GM15510 (cell line): ENCODE results near the gene NUDCD2.

ENCODE experiments used
- POLR2A ChIP-seq: IDR thresholded peaks from 3 replicates; pipeline ENCODE4 v1.6.1; 2011; ENCODE audit warnings: borderline replicate concordance; ENCODE audit not compliant: insufficient read length; ENCODE audit errors: extremely low read depth

The NUDCD2 gene

DNA sequence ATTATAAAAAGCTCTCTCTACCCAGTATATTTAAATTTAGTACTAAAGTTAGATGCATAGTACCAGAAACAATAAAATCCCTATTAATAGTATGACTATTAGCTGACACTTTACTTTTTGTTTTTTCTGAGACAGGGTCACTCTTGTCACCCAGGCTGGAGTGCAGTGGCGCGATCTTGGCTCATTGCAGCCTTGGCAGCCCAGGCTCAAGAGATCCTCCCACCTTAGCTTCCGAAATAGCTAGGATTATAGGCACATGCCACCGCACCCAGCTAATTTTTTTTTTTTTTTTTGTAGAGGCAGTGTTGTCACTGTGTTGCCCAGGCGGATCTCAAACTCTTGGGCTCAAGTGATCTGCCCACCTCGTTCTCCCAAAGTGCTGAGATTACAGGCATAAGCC lies 14.6 kb downstream of the NUDCD2 start:
- no peak for TF ChIP-seq POLR2A

GRCh38 chr5:163444526-163444925 lies 15.4 kb downstream of the NUDCD2 start:
- no peak for TF ChIP-seq POLR2A

GRCh38 chr5:163440954-163441353 lies 18.9 kb downstream of the NUDCD2 start:
- TF ChIP-seq POLR2A = no peak

GRCh38 chr5:163439092-163439425 lies 20.8 kb downstream of the NUDCD2 start:
- no peak for TF ChIP-seq POLR2A

DNA sequence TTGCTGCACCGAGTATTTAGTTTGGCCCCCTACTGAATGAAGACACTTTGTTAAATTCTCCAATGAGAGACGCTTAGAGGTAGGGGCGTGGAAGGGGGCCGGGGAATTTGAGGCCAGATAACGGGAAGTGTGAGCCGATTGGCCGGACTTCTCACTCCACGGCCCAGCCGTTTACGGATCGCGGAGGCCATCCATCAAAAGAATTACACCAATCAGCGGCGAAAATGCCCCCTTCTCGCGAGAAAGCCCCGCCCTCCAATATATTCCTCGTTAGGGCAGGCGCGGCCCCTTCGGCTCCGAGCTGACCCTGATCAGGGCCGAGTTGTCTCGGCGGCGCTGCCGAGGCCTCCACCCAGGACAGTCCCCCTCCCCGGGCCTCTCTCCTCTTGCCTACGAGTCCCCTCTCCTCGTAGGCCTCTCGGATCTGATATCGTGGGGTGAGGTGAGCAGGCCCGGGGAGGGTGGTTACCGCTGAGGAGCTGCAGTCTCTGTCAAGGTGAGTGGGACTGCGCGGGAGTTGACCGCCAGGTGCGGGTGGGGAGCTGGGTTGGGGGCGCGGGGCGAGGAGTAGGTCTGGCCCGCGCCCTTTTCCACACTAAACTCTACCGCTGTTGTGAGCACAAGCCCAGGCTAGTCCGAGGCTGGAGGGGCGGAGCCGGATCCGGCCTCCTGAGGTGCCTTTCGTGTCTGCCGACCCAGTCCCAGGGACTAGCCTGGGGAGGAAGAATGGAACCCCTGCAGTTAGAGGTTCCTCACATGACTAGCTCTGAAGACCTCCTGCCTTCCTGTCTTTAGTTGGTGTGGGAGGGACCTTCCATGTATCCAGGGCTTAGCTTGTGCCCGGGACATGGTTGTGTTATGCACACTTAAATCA lies 22.4 kb downstream of the NUDCD2 start, which contains the start of gene CCNG1:
CCNG1 (plus strand) TSS at position 287 of the 874 bp plus-strand sequence. CDS start 1,662 bp downstream, outside the sequence.
- TF ChIP-seq POLR2A = peak; percentile 96

- no peak for TF ChIP-seq POLR2A
Measured at GRCh38 chr5:163437011-163437308, 22.9 kb downstream of the NUDCD2 start.

GRCh38 chr5:163436515-163436914 lies 23.4 kb downstream of the NUDCD2 start:
- TF ChIP-seq POLR2A = no peak

DNA sequence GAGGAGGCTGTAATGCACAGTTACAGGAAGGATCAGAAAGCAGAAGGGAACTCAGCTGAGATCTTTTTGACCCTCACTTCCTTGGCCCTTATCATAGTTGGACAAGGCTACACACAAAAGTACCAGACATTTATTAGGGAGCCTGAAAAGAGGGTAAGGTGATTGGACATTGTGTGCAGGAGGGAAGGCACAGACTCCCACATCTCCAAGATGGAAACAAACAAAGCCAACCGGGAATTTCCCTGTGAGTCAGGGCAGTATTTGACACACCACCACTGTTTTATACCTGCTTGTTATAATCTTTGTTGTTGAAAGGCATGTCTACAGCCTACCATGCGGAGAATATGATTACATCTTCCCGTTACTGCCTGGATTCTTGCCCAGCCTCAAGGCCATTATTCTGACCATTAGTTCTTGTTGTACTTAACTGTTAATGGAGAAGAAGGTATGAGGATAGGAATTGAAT lies 25.5 kb downstream of the NUDCD2 start:
- TF ChIP-seq POLR2A = no peak

- no peak for TF ChIP-seq POLR2A
Measured at GRCh38 chr5:163433271-163433670, 26.6 kb downstream of the NUDCD2 start.

DNA sequence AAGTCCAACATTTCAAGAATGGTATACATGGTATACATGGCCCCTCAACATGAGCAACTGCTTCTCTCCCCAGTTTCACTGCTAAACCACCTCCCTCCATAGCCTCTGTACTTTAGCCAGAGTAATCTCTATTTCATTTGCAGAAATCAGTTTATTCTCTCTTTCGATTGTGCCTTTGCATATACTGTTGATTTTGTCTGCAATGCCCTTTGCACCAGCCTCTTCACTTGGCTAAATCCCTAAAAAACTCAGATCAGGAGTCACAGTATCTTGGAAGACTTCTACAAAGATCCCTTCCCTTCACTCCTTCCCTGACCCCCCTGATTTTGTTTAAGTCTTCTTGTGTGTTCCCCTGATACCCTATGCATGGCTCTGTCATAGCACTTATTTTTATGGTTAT lies 27.4 kb downstream of the NUDCD2 start:
- no peak for TF ChIP-seq POLR2A

- no peak for TF ChIP-seq POLR2A
Measured at GRCh38 chr5:163424836-163425235, 35.1 kb downstream of the NUDCD2 start.

DNA sequence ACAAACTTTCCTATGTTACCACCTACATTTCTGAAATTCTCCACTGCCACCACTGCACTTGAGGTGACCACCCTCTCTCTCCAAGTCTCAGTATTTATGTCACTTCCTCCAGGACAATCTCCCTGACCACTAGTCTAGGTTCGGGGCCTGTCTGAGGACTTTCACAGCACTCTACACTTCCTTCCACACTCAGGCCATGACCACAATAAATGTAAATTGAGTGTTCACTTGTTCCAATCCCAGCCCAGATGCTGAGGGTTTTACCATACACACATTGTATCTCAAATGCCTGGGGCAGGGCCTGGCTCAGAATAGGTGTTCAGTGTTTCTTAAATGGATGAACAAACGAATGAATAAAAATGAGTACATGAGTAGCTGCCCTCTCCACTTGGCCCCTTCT lies 49.4 kb downstream of the NUDCD2 start:
- TF ChIP-seq POLR2A = no peak

DNA sequence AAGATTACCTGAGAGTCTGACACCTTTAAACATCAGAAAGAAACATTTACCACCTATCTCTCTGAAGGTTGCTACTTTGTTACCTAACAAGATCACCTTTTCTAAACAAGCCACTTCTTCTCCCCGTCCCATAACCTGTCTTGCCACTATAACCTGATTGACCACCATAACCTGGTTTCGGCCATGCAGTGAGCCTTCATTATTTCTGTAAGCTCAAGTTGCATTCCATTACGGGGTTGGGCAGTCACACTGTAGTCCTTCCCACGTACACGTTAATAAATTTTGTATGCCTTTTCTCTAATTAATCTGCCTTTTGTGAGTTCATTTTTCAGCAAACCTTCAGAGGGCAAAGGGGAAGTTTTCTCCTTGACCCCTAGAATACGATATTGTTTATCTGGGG lies 50.5 kb downstream of the NUDCD2 start:
- no peak for TF ChIP-seq POLR2A

GRCh38 chr5:163408311-163408923 lies 51.5 kb downstream of the NUDCD2 start:
- no peak for TF ChIP-seq POLR2A

DNA sequence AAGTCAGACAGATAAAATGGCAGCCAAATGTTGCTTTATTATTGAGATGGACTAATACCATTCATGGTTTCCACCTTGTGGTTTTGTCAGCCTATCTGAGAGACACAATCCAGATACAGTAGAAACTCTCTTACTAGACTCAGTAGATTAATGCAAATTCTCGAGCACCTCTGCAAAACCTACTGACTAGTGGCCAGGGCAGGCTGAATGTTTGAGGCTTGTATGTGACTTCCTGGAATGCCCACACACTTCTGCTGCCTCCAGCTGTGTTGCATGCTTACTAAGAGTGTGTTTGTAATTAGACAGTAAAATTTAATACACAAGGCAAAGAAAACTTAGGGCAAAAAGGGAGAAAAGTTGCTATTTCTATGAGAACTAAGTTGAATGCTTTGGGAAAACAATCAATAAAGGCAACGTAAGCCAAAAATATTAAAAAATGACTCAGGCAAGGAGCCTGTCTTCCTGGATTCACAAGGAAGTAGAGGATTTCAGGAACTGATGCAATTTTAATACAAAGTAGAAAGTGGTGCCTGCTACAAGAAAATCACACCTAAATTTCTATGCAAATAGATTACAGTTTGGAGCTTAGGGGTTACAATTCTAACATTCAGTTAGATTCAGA lies 52.8 kb downstream of the NUDCD2 start:
- no peak for TF ChIP-seq POLR2A

DNA sequence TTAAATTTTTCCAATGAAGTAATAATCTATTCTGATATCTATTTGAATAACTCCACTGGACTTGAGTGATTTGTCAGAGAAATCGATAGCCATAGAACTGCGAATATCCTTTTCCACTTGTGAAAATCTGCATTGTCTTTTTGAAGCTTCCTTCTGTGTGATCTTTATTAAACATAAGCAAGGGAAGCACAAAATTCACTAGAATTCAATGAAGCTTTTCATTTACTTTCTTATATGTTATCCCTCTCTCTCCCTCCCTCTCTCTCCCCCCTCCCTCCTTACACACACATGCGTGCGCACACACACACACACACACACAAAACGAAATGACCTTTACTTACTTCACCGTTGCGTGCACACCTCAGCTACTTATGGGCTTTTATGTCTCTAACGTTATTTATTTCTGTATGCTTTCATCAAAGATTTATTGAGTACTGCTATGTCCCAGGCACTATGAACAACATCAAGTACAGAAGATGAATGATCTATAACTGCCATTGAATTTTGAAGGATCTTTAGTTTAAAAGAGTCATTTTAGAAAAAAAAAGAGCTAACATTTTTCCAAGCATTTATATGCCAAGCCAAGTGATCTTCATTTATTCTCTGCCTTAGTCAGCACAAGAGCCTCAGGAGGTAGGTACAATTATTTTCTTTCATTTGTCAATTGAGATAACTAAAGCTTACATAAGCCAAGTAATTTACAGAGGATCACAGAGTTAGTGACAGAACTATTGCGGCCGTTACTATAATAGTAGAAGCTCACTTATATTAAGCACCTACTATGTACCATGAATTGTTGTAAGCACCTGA lies 55.3 kb downstream of the NUDCD2 start:
- no peak for TF ChIP-seq POLR2A

GRCh38 chr5:163402007-163402406 lies 57.9 kb downstream of the NUDCD2 start:
- TF ChIP-seq POLR2A = no peak
